Renal cortical epithelial cell (primary cell): ENCODE results near the gene WNT3A. TPM values are rescaled to one million over a fixed set of nuclear protein-coding genes. Genes with fewer than 3 reads are reported as not detected.

ENCODE experiments used
- total RNA-seq: library from RNA; depleted of rRNA; stranded (reverse); fragments of >200 nt; gene quantifications from 2 replicates; pipeline ENCODE4 v1.2.3, GENCODE V29; 2014

WNT3A gene
- total RNA-seq, 1 donor from 2014 or later, result not detected

Other genes with a start within 250 kb of the WNT3A start
- not detected in 2 replicates for gene PRSS38, start 191.3 kb upstream of the WNT3A start, total RNA-seq
- 0.89 and 1.6 TPM in 2 replicates for gene WNT9A, start 59.1 kb upstream of the WNT3A start, total RNA-seq
- gene ARF1, start 75.7 kb downstream of the WNT3A start, total RNA-seq, result 162 and 184 TPM in 2 replicates
- 7.1 and 13.0 TPM in 2 replicates for gene C1orf35, start 96.3 kb downstream of the WNT3A start, total RNA-seq
- gene MRPL55, start 102.3 kb downstream of the WNT3A start, total RNA-seq, result 36.3 and 62.9 TPM in 2 replicates
- 127 and 438 TPM in 2 replicates for gene GUK1, start 133.3 kb downstream of the WNT3A start, total RNA-seq
- 0.50 and 0.69 TPM in 2 replicates for gene GJC2, start 142.9 kb downstream of the WNT3A start, total RNA-seq
- 2.6 and 10.4 TPM in 2 replicates for gene IBA57, start 158.8 kb downstream of the WNT3A start, total RNA-seq
- gene OBSCN, start 201.0 kb downstream of the WNT3A start, total RNA-seq, result 4.0 and 74.1 TPM in 2 replicates